Choroid plexus epithelial cell (primary cell): ENCODE results near the gene CEP85L.

Experiments used
- DNase-seq: peaks from one replicate; pipeline ENCODE4 v3.0.0-alpha.2; 2010; ENCODE audit warnings: low read depth
- H3K4me3 ChIP-seq: 2 replicates; pipeline ENCODE4 v1.5.1; 2011; ENCODE audit warnings: low read depth, mild to moderate bottlenecking, control low read depth, low read length, moderate library complexity
- TF ChIP-seq, protein P1 (sequence below): conservative IDR thresholded peaks from 2 replicates; pipeline ENCODE4 v1.5.1; 2011; ENCODE audit warnings: low read depth, mild to moderate bottlenecking, control low read depth, inconsistent platforms, low read length, moderate library complexity

CEP85L gene

DNA sequence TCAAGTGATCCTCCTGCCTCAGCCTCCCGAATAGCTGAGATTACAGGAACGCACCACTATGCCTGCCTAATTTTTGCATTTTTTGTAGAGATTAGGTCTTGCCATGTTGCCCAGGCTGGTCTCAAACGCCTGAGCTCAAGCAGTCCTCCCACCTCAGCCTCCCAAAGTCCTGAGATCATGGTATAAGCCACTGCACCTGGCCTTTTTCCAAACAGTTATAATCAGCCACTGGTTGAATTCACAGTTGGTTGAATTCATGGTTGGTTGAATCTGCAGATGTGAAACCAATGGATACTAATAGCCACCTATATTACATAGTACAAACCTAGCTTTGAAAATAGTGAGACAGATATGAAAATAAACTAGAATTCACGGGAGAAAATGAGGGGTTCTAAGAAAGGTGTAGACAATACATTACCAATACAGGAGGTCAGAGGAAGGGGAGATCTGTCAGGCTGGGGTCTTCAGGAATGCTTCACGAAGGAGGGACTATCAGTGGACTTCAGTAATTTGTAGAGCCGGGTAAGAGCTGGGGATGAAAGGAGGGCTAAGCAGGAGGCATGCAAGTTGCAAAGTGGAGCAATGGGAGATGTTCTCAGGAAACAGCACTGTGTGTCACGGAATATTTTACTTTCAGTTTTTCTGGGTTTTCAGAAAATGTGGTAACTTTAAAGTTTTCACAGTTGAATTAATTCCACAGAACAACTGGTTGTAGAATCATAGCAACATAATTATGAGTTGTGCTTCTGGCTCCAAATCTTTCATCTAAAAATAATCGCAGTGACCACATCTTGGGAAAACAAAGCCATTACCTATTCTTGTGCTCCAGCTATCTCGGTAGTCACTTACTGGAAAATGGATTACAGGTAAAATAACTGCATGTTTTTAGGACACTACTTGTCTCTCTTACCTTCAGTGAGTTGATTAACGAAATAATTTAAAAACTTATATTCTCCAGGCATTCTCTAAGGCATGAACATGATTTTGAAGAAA is 12.9 kb upstream of the CEP85L start:
- TF ChIP-seq, protein P1, sequence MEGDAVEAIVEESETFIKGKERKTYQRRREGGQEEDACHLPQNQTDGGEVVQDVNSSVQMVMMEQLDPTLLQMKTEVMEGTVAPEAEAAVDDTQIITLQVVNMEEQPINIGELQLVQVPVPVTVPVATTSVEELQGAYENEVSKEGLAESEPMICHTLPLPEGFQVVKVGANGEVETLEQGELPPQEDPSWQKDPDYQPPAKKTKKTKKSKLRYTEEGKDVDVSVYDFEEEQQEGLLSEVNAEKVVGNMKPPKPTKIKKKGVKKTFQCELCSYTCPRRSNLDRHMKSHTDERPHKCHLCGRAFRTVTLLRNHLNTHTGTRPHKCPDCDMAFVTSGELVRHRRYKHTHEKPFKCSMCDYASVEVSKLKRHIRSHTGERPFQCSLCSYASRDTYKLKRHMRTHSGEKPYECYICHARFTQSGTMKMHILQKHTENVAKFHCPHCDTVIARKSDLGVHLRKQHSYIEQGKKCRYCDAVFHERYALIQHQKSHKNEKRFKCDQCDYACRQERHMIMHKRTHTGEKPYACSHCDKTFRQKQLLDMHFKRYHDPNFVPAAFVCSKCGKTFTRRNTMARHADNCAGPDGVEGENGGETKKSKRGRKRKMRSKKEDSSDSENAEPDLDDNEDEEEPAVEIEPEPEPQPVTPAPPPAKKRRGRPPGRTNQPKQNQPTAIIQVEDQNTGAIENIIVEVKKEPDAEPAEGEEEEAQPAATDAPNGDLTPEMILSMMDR, result no peak
- no peak for DNase-seq
- no peak overlapping the region for H3K4me3 ChIP-seq

DNA sequence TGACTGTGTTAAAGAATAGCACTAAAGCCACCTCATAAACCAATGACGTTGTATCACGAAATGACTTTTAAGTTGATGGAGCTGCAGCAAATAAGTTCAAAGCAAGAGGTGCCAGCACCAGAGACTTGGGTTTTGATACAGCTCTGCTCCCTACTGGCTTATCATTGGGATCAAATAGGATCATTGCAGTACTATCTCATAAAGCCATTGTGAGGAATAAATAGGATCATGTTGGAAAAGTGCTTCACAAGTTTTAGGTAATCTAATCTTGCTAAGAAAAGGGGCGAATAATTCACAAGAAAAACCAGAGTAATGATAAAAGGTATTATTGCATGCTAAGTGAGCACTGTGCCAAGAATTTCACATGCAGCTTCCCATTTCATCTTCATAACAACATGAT is 10.4 kb upstream of the CEP85L start:
- H3K4me3 ChIP-seq, result no peak overlapping the region
- TF ChIP-seq, protein P1, result no peak
- no peak for DNase-seq

- TF ChIP-seq, protein P1, result no peak
- peak; percentile 54 for DNase-seq
- H3K4me3 ChIP-seq, result no peak overlapping the region
Measured at GRCh38 chr6:118660218-118660569, 8.8 kb upstream of the CEP85L start.

- no peak overlapping the region for H3K4me3 ChIP-seq
- TF ChIP-seq, protein P1, result no peak
- peak; percentile 23 for DNase-seq
Measured at GRCh38 chr6:118659513-118660217, 8.3 kb upstream of the CEP85L start.

DNA sequence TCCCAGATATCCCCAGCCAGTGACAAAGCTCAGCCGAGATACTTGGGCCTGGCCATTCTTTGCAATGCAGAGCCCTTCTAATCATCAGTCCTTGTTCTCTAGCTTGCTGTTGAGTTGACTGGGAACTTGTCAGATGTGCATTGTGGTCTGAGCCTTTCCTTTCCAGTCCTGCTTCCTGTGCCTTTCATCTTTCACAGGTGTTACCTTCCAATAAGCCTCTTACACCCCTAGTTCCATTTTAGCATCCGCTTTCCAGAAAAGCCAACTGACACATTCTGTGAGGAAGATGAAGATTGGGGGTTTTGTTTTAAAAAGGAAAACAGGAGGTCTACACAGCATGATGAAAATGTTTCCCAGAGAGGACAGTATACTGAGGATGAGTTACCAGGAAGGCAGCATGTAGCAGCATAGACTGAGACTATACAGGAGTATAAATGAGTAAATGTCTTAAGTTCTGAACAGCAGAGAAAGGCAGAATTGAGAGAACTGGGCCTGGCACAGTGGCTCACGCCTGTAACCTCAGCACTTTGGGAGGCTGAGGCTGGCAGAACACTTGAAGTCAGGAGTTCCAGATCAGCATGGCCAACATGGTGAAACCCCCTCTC is 5.6 kb upstream of the CEP85L start:
- TF ChIP-seq, protein P1, result no peak
- no peak for DNase-seq
- no peak overlapping the region for H3K4me3 ChIP-seq

DNA sequence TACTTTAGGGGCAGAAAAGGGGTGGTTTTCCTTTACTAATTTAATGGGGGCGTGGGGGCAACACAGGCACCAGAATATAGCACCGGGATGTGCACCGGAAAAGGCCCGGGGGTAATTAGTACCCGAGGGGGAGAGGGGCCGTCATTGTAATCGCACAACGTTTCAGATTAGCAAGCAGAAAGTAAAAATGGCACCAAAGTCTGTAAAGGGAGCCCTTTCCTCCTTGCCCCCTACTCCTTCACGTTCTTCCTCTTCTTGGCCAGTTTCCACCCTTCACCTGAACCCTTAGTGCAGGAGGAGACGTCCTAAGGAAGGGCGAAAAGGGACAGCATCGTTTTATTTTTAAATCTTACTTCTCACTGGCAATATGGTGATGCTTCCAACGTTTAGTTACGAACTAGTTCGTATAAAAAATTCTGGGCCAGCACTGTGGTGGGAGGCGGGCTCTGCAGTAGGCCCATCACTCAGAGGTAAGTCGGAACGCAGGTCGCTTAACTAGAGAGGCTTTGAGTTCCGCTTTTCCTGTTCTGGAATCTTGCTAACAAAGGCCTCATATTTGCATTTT is 742 bp upstream of the CEP85L start:
- TF ChIP-seq, protein P1, result no peak
- no peak for DNase-seq
- H3K4me3 ChIP-seq, result peak overlapping the region; percentile 91
